K562 (cell line): ENCODE measurements around the gene PDE6C. TPM values are rescaled to one million over a fixed set of nuclear protein-coding genes. Genes with fewer than 3 reads are reported as not detected.

Source experiments
- ELF1 ChIP-seq: fragments of 200-800 bp; sonication (Bioruptor generic); IDR thresholded peaks from 2 replicates; pipeline ENCODE4 v1.6.1; 2016; ENCODE audit warnings: missing genetic modification characterization, missing compliant biosample characterization
- ERF ChIP-seq: fragments of 450-650 bp; formaldehyde crosslinking; IDR thresholded peaks from 2 replicates; pipeline ENCODE4 v1.4.0; 2020; ENCODE audit warnings: mild to moderate bottlenecking, mixed read lengths
- FOXP1 ChIP-seq: sonication (generic); formaldehyde crosslinking; IDR thresholded peaks from 2 replicates; pipeline ENCODE4 v1.8.0; 2022; ENCODE audit warnings: mild to moderate bottlenecking, missing genetic modification reagents
- HIVEP1 ChIP-seq: fragments of 250-450 bp; sonication (Bioruptor Pico); IDR thresholded peaks from 2 replicates; pipeline ENCODE4 v1.4.0; 2020; ENCODE audit warnings: mild to moderate bottlenecking
- HMGXB4 ChIP-seq: sonication (generic); formaldehyde crosslinking; IDR thresholded peaks from 2 replicates; pipeline ENCODE4 v1.8.1; 2023; ENCODE audit warnings: mild to moderate bottlenecking, missing genetic modification reagents
- HOXB6 ChIP-seq: fragments of 250-450 bp; sonication (Bioruptor Pico); IDR thresholded peaks from 2 replicates; pipeline ENCODE4 v1.5.1; 2022; ENCODE audit warnings: mild to moderate bottlenecking, borderline replicate concordance
- MED1 ChIP-seq: sonication (generic); formaldehyde crosslinking; IDR thresholded peaks from 2 replicates; pipeline ENCODE4 v1.8.1; 2023; ENCODE audit warnings: missing genetic modification reagents, borderline replicate concordance
- PCBP1 ChIP-seq: fragments of 200-400 bp; formaldehyde crosslinking; IDR thresholded peaks from 2 replicates; pipeline ENCODE4 v1.6.1; 2018; ENCODE audit warnings: mild to moderate bottlenecking, low read depth, low read length; ENCODE audit not compliant: poor library complexity, severe bottlenecking
- POLR2B ChIP-seq: fragments of 450-650 bp; IDR thresholded peaks from 2 replicates; pipeline ENCODE4 v1.6.1; 2018; ENCODE audit warnings: low read depth; ENCODE audit not compliant: partially characterized antibody
- RB1 ChIP-seq: fragments of 450-650 bp; IDR thresholded peaks from 2 replicates; pipeline ENCODE4 v1.6.1; 2017; ENCODE audit warnings: low read depth, mild to moderate bottlenecking
- RNF2 ChIP-seq: sonication (generic); IDR thresholded peaks from 2 replicates; pipeline ENCODE4 v1.6.1; 2016
- ZNF224 ChIP-seq: sonication (generic); formaldehyde crosslinking; IDR thresholded peaks from 2 replicates; pipeline ENCODE4 v1.8.0; 2022; ENCODE audit warnings: mild to moderate bottlenecking, missing genetic modification reagents
- ZNF280A ChIP-seq: fragments of 450-650 bp; IDR thresholded peaks from 2 replicates; pipeline ENCODE4 v1.6.1; 2018; ENCODE audit warnings: mild to moderate bottlenecking, low read depth; ENCODE audit not compliant: partially characterized antibody
- ZNF3 ChIP-seq: fragments of 250-450 bp; sonication (Bioruptor Pico); IDR thresholded peaks from 2 replicates; pipeline ENCODE4 v1.5.0; 2021; ENCODE audit warnings: mild to moderate bottlenecking, moderate library complexity
- ZNF644 ChIP-seq: fragments of 200-800 bp; sonication (Bioruptor generic); IDR thresholded peaks from 2 replicates; pipeline ENCODE4 v1.6.1; 2016; ENCODE audit warnings: low read depth, missing genetic modification characterization, missing compliant biosample characterization
- ZNF668 ChIP-seq: fragments of 250-450 bp; sonication (Bioruptor Pico); IDR thresholded peaks from 2 replicates; pipeline ENCODE4 v1.8.0; 2022; ENCODE audit warnings: mild to moderate bottlenecking, inconsistent platforms
- polyA plus RNA-seq, 8 experiments: library from polyadenylated mRNA; depleted of rRNA in 4 of 8; stranded (reverse) in 5 of 8; unstranded in 3 of 8; fragments of >200 nt; fragmentation: Nextera tagmentation in 2 of 8; fragmentation: Illumina TruSeq in 1 of 8; extraction: Ambion mirVana in 2 of 8; extraction: Trizol in 1 of 8; gene quantifications; 2 replicates each; pipeline versions ENCODE4 v1.2.1 to v1.2.3, GENCODE V29; 2011 to 2014; ENCODE audit warnings: inconsistent platforms in 1 of 8, missing spikeins in 1 of 8
- total RNA-seq, 7 experiments: library from RNA; depleted of rRNA in 6 of 7; stranded (reverse); fragments of >200 nt in 6 of 7; fragmentation: Illumina TruSeq in 2 of 7; extraction: Trizol in 2 of 7; gene quantifications; 2 replicates each; pipeline versions ENCODE4 v1.2.1 to v1.2.3, GENCODE V29; 2011 to 2021; ENCODE audit warnings: low replicate concordance in 1 of 7
- TF ChIP-seq, protein P1 (sequence below): fragments of 250-450 bp; sonication (Bioruptor Pico); IDR thresholded peaks from 2 replicates; pipeline ENCODE4 v1.9.0; 2021; ENCODE audit warnings: mild to moderate bottlenecking, inconsistent platforms
- TF ChIP-seq, protein P2 (sequence below): fragments of 250-450 bp; sonication (Bioruptor Pico); IDR thresholded peaks from 2 replicates; pipeline ENCODE4 v1.5.0; 2020; ENCODE audit warnings: mild to moderate bottlenecking, borderline replicate concordance
- TF ChIP-seq, protein P3 (sequence below): fragments of 250-450 bp; sonication (Bioruptor Pico); IDR thresholded peaks from 2 replicates; pipeline ENCODE4 v1.9.0; 2021; ENCODE audit warnings: mild to moderate bottlenecking

Gene PDE6C
- total and polyA plus RNA-seq, 9 of the 15 experiments (the other 6 are each of a cell fraction or from before 2014, with no cell fraction given), result not detected

GRCh38 chr10:93702210-93703001, 90.1 kb downstream of the PDE6C start, which contains the start of gene FRA10AC1 (continued):
- TF ChIP-seq ZNF280A (no peak), ZNF3 (CRISPR knock-in tag) (no peak), HOXB6 (CRISPR knock-in tag) (no peak), ERF (no peak), ELF1 (tag) (peak; percentile 59; the same call in 1 of the 2 replicates), ZNF644 (tag) (0 out of 2 replicates have a peak, but pooled peaks have one; percentile 57), MED1 (no peak), ZNF224 (CRISPR knock-in tag) (no peak), RNF2 (no peak), PCBP1 (no peak), RB1 (peak; percentile 88), FOXP1 (CRISPR knock-in tag) (no peak), POLR2B (no peak), HMGXB4 (no peak), HIVEP1 (CRISPR knock-in tag) (no peak), ZNF668 (CRISPR knock-in tag) (no peak)
- TF ChIP-seq, protein P1, sequence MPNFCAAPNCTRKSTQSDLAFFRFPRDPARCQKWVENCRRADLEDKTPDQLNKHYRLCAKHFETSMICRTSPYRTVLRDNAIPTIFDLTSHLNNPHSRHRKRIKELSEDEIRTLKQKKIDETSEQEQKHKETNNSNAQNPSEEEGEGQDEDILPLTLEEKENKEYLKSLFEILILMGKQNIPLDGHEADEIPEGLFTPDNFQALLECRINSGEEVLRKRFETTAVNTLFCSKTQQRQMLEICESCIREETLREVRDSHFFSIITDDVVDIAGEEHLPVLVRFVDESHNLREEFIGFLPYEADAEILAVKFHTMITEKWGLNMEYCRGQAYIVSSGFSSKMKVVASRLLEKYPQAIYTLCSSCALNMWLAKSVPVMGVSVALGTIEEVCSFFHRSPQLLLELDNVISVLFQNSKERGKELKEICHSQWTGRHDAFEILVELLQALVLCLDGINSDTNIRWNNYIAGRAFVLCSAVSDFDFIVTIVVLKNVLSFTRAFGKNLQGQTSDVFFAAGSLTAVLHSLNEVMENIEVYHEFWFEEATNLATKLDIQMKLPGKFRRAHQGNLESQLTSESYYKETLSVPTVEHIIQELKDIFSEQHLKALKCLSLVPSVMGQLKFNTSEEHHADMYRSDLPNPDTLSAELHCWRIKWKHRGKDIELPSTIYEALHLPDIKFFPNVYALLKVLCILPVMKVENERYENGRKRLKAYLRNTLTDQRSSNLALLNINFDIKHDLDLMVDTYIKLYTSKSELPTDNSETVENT, result no peak
- TF ChIP-seq, protein P2, sequence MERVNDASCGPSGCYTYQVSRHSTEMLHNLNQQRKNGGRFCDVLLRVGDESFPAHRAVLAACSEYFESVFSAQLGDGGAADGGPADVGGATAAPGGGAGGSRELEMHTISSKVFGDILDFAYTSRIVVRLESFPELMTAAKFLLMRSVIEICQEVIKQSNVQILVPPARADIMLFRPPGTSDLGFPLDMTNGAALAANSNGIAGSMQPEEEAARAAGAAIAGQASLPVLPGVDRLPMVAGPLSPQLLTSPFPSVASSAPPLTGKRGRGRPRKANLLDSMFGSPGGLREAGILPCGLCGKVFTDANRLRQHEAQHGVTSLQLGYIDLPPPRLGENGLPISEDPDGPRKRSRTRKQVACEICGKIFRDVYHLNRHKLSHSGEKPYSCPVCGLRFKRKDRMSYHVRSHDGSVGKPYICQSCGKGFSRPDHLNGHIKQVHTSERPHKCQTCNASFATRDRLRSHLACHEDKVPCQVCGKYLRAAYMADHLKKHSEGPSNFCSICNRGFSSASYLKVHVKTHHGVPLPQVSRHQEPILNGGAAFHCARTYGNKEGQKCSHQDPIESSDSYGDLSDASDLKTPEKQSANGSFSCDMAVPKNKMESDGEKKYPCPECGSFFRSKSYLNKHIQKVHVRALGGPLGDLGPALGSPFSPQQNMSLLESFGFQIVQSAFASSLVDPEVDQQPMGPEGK (CRISPR knock-in tag), result no peak
- TF ChIP-seq, protein P3, sequence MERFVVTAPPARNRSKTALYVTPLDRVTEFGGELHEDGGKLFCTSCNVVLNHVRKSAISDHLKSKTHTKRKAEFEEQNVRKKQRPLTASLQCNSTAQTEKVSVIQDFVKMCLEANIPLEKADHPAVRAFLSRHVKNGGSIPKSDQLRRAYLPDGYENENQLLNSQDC (CRISPR knock-in tag), result peak; percentile 92; the same call in 1 of the 2 replicates
